ENCODE data around the gene F12. TPM values are rescaled to one million over a fixed set of nuclear protein-coding genes. Genes with fewer than 3 reads are reported as not detected.

The F12 gene
- total RNA-seq, 1 donor from 2014 or later: 1.4 TPM

DNA sequence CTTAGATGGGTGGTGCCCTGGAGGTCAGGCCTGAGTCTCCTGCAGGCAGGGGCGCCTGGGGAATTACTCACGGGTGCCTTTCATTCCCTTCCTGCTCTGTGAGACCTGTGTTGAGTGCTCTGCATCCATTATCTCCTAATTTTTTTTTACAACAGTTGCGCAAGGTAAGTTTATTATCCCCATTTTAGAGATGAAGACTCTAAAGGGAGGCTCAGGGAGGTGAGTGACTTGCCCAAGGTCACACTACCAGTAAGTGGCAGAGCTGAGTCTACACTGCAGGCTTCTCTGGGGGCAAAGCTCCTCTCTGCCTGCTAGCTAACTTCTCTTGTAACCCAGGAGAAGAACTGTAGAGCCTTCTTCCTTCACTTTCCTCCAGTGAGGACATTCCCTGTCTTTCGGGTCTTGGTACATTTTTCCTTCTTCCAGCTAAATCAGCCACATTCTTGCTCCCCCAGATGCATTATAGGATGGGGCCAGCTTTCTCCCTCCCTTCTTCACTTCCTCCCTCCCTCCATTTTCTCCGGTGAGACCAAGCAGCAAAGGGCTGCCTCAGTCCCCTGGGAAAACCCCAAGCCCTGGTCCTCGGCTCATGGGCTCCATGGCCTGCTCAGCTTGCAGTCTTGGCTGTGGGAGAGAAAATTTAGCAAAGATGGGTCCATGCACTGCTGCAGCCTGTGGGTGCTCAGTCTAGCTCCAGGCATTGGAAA lies 39.0 kb upstream of the F12 start:
- Mint-ChIP-seq H3K36me3 (ENCODE audit: low read depth, unreplicated experiment) (peaks cover 7% of the 10 kb centered on the region), H3K4me3 (ENCODE audit: unreplicated experiment) (peak overlapping the region; percentile 75), H3K4me1 (ENCODE audit: unreplicated experiment) (peaks cover 12% of the 10 kb centered on the region), H3K9me3 (ENCODE audit: unreplicated experiment) (no peaks in the 10 kb centered on the region), H3K27me3 (ENCODE audit: unreplicated experiment) (peaks cover 34% of the 10 kb centered on the region), H3K27ac (ENCODE audit: unreplicated experiment) (peak overlapping the region; percentile 37)
- DNase-seq (ENCODE audit: low spot score): no peak
- TF ChIP-seq, protein P1, sequence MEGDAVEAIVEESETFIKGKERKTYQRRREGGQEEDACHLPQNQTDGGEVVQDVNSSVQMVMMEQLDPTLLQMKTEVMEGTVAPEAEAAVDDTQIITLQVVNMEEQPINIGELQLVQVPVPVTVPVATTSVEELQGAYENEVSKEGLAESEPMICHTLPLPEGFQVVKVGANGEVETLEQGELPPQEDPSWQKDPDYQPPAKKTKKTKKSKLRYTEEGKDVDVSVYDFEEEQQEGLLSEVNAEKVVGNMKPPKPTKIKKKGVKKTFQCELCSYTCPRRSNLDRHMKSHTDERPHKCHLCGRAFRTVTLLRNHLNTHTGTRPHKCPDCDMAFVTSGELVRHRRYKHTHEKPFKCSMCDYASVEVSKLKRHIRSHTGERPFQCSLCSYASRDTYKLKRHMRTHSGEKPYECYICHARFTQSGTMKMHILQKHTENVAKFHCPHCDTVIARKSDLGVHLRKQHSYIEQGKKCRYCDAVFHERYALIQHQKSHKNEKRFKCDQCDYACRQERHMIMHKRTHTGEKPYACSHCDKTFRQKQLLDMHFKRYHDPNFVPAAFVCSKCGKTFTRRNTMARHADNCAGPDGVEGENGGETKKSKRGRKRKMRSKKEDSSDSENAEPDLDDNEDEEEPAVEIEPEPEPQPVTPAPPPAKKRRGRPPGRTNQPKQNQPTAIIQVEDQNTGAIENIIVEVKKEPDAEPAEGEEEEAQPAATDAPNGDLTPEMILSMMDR (IDR thresholded peaks at IDR 0.05; ENCODE audit: unreplicated experiment): no peak

DNA sequence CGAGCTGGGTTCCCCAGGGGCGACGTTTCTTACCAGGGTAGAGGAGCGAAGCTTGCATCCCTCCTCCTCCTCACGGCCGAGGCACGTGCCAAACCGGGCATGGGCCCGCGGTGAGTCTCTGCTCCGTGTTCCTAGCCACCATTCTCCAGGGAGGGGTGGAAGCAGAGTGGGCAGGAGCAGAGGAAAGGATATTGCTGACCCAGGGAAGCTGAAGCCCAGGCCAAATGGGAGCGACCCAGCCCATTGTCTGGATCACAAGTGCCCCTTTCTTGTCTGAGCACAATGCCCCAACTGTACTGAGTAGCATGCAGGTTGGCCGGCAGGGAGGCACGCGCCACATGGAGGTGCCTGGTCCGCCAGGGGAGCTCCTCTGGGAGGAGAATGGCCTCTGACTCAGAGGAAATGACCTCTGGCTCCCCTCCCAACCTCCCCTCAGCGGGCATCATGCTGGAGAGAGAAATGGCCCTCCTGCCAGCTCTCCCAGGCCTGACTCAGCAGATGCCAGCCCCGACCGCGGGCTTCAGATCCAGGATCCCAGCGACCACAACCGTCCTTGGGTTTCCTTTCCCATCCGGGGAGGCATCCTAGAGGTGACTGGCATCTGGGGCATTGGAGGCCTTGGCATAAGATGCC lies 38.4 kb upstream of the F12 start:
- TF ChIP-seq, protein P1 (IDR thresholded peaks at IDR 0.05; ENCODE audit: unreplicated experiment): no peak
- H3K4me1 Mint-ChIP-seq (ENCODE audit: unreplicated experiment): peaks cover 12% of the 10 kb centered on the region
- DNase-seq (ENCODE audit: low spot score): peak; percentile 41
- H3K27me3 Mint-ChIP-seq (ENCODE audit: unreplicated experiment): peaks cover 31% of the 10 kb centered on the region
- peak overlapping the region; percentile 42 for H3K4me3 Mint-ChIP-seq (ENCODE audit: unreplicated experiment)
- H3K9me3 Mint-ChIP-seq (ENCODE audit: unreplicated experiment): no peaks in the 10 kb centered on the region
- H3K36me3 Mint-ChIP-seq (ENCODE audit: low read depth, unreplicated experiment): peaks cover 7% of the 10 kb centered on the region
- H3K27ac Mint-ChIP-seq (ENCODE audit: unreplicated experiment): no peak overlapping the region

DNA sequence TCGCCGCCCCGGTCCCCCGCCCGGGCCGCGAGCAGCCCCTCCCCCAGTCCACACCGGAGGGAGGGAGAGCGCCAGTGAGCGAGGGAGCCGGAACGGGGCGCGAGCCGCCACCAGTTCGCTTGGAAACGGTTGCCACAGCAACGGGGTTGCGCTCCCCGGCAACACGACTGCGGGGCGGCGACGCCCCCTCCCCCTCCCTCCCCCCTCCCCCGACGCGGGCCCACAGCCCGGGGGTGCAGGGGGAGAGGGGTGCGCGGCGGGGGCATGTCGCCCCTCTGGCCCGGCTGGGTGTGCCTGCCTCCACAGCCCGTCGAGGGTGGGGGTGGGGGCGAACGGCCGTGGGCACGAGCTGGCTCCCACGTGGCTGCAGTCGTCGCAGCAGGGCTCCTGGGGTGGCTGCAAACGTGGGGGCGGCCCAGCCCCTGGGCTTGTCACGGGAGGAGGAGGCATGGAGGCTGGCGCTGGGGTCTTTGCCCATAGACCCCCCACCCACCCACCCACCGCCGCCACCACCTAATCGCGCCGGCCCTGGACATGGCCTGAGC lies 37.8 kb upstream of the F12 start:
- H3K27me3 Mint-ChIP-seq (ENCODE audit: unreplicated experiment): peaks cover 29% of the 10 kb centered on the region
- H3K36me3 Mint-ChIP-seq (ENCODE audit: low read depth, unreplicated experiment): peaks cover 7% of the 10 kb centered on the region
- H3K9me3 Mint-ChIP-seq (ENCODE audit: unreplicated experiment): no peaks in the 10 kb centered on the region
- no peak overlapping the region for H3K4me3 Mint-ChIP-seq (ENCODE audit: unreplicated experiment)
- TF ChIP-seq, protein P1 (IDR thresholded peaks at IDR 0.05; ENCODE audit: unreplicated experiment): no peak
- H3K4me1 Mint-ChIP-seq (ENCODE audit: unreplicated experiment): peaks cover 12% of the 10 kb centered on the region
- DNase-seq (ENCODE audit: low spot score): peak; percentile 53
- H3K27ac Mint-ChIP-seq (ENCODE audit: unreplicated experiment): no peak overlapping the region

DNA sequence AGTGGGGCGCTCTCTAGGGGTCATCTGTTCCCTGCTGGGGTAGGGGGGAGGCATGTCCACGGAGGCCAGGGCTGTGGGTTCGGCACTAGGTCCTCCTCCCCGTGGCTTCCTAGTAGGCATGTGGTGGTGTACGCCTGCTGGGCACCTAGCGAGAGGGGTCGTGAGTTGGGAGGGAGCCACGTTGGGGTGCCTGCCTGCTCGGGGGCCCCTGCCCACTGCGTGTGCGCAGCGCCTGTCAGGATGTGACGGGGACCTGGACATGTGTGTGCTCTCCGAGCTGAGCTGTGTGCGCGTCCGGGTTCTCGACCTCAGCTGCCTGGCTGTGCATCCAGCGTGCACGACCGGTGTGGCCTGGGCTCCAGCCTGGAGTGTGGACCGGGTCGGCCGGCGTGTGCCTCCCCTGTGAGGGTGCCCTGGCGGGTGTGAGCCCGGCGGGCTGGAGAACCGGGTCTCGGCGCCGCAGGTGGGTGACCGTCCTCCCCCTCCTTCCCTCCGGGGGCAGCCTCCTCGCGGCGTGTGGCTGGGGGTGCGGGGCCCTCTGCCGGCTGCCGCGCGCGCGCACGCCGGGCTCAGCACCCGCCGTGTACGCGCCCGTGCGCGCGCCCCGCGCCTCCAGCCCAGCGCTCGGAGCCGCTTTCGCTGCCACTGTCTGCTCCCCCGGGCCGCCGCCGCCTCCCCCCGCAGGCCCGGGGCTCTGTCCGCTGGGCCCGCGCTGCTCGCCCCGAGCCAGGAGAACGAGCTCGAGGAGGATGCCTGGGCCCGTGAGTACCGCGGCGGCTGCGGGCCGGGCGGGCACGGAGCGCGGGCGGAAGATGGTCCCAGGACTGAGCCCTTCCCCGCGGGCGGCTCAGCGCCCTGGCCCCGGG lies 37.1 kb upstream of the F12 start, which contains the start of gene PRR7:
TSS of gene PRR7 (plus strand) at position 615 of the 866 bp plus-strand sequence. CDS start 8,254 bp downstream, outside the sequence.
- peaks cover 11% of the 10 kb centered on the region for H3K36me3 Mint-ChIP-seq (ENCODE audit: low read depth, unreplicated experiment)
- H3K9me3 Mint-ChIP-seq (ENCODE audit: unreplicated experiment): no peaks in the 10 kb centered on the region
- DNase-seq (ENCODE audit: low spot score): peak; percentile 47
- H3K4me1 Mint-ChIP-seq (ENCODE audit: unreplicated experiment): peaks cover 12% of the 10 kb centered on the region
- TF ChIP-seq, protein P1 (IDR thresholded peaks at IDR 0.05; ENCODE audit: unreplicated experiment): no peak
- peaks cover 29% of the 10 kb centered on the region for H3K27me3 Mint-ChIP-seq (ENCODE audit: unreplicated experiment)
- peak within 1 kb of the TSS; percentile 80 for H3K4me3 Mint-ChIP-seq (ENCODE audit: unreplicated experiment)
- peak within 1 kb of the TSS; percentile 83 for H3K27ac Mint-ChIP-seq (ENCODE audit: unreplicated experiment)
